HG03432 (cell line): ENCODE results near the gene MGME1.
"Not testable (repeated sequence)": the region's sequence is repeated elsewhere in the genome, so short reads cannot be mapped to it uniquely, and the experiment has no call there.

Experiments
- ATAC-seq: cut with Tn5 transposase; IDR thresholded peaks from one replicate; pipeline ENCODE4 v1.9.1; 2021; ENCODE audit warnings: mild to moderate bottlenecking, moderate library complexity; ENCODE audit not compliant: unreplicated experiment

MGME1 gene

DNA sequence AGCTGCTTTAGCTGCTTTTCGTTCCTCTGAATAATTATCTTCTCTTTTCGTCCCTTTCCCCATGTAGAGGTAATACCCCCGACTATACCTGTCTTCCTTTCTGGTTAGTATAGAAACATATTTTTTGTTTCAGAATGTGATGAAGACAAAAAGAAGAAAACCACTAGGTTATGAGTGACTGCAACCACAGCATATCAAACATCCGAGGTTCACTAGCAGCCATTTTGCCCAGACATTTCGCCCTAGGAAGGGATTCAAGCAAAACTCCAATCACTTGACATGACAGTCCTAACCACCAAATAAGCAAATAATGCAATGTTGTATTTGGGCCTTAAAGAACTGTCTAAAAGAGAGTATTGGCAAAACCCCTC, 9.6 kb upstream of the MGME1 start:
- peak; percentile 35 for ATAC-seq

DNA sequence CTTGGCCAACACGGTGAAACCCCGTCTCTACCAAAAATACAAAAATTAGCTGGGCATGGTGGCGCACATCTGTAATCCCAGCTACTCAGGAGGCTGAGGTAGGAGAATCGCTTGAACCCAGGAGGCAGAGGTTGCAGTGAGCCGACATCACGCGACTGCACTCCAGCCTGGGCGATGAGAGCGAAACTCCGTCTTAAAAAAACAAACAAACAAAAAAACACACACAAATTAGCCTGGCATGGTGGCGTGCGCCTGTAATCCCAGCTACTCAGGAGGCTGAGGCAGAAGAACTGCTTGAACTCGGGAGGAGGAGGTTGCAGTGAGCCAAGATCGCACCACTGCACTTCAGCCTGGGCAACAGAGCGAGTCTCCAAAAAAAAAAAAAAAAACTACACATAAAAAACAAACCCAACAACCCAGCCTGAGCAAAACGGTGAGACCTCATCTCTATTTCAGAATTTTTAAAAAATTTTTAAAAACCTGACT, 8.4 kb upstream of the MGME1 start:
- not testable (repeated sequence) for ATAC-seq

DNA sequence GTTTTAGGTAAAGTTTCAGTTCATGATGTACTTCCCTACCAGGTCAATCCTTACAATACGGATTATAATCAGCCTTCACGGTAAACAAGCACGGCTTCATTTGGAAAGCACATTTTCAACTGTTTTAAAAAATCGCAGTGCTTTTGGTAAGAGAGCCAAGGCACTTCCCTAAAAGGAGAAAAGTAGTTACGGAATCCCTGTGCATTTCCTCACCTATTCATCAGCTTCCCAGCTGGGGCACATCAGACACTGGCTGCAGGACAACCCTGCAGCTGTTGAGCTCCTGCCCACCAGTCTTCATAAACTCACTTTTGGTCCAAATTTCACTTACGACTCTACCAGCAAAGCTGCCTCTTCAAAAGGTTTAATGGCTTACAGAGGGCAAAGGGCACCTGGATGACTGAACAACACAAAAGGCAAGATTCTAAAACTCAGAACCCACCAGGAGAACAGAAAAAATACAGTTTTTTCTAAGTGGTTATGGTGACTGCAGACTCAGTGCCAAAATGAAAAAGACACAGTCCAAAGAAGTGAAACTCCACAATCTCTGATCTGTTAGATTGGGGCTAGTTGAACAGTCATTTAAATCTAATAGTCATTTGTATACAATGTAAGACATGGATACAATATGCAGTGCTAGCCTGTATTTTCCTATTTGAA, 7.8 kb upstream of the MGME1 start:
- peak; percentile 27 for ATAC-seq

DNA sequence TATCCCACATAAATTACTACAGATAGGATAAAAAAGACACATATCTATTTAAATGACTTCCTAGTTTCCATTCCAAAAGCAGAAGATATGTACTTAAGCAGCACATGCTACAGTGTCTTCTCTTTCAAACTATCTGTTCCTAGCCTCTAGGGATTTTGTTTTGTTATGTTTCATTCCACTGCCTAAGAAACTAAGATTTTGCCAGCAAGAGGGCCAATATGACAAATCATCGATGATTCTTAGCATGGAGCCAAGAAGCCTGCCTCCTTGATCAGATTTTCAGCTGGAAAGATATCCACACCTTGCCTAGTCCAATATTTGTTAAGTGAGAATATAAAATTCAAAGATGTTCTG, 7.3 kb upstream of the MGME1 start:
- ATAC-seq: no peak

DNA sequence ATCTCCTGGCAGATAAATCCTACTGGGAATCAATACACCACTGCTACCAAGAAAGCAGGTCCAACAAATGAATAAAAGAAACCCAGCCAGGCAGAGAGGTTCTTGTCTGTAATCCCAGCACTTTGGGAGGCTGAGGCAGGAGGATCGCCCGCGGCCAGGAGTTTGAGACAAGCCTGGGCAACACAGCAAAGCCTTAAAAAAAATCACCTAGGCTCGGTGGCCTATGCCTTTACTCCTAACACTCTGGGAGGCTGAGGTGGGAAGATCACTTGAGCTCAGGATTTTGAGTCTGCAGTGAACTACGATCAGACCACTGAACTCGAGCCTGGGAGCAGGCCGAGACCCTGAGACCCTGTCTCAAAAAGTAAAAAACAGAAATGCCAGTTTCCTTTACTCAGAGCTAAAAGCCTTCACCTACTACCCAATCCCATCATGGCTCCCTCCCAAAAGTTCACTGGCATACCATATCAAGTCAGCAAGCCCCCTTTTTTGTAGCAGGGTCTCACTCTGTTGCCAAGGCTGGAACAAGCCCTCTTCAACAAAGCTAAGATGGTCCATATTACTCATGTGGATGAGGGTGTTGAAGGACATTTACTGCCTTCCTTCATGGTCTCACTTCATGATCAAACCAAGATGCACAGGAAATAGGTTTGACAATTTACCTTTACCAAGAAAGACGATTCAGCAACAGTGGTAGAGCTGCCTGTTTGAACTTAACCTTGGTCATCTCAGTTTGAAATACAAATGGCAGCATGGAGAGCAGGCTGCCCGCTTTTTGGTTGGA, 5.5 kb upstream of the MGME1 start:
- ATAC-seq: no peak

DNA sequence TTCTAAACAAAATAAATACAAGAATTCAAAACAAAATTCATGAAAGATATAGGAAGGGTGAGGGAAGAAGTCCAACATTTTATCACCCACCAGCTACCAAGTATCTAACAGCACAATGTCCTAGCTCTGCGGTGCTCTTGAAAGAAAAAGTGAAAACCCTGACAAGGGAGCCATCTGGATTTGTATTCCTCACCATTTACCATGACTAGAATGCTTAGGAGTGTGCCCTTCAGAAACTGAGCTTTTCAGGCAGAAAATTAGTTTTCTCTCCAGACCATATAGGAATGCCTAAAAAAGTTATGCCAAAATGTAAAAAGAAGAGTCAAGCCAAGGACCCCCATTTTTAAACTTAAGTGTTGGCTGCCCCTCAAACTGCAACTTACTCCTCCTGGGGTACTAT, 4.7 kb upstream of the MGME1 start:
- ATAC-seq: no peak

DNA sequence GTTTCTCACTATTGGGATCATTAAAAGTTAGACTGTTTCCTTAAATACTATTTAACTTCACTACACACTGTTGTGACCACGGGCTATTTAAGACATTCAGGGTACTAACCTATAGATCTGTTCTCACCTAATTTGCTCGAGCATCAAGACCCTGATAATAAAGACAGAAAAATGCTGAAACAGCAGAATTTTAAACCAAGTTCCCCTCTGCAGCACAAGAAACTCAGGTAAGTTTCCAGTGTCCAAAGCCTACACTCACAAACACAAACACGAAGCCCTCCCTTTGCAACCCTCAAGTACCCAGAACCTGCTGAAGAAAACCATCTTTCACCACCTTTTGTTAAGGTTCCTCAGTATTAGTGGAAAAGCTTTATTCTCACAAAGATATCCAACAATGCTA, 4.2 kb upstream of the MGME1 start:
- ATAC-seq: no peak

DNA sequence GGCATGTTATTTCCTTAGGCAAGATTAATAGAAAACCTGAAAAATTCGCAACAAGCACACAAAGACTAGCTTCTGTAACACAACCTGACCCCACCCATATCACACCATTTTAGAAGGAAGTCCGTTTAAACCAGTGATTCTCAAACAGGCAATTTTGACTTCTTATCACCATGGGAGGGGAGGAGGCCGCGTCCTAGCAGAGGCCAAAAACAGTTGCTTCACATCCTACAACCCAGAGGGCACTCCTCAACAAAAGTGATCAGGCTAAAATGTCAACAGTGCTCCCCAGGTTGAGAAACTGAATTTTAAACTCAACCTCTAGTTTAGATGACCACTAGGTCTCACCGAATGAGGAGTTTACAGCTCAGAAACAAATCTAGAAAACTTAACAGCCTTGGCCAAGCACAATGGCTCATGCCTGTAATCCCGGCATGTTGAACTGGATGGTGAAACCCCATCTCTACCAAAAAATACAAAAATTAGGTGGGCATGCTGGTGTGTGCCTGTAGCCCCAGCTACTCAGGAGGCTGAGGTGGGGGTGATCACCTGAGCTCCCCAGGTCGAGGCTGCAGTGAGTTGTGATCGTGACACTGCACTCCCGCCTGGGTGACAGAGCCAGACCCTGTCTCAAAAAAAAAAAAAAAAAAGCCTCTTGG, 3.6 kb upstream of the MGME1 start:
- ATAC-seq: no peak

DNA sequence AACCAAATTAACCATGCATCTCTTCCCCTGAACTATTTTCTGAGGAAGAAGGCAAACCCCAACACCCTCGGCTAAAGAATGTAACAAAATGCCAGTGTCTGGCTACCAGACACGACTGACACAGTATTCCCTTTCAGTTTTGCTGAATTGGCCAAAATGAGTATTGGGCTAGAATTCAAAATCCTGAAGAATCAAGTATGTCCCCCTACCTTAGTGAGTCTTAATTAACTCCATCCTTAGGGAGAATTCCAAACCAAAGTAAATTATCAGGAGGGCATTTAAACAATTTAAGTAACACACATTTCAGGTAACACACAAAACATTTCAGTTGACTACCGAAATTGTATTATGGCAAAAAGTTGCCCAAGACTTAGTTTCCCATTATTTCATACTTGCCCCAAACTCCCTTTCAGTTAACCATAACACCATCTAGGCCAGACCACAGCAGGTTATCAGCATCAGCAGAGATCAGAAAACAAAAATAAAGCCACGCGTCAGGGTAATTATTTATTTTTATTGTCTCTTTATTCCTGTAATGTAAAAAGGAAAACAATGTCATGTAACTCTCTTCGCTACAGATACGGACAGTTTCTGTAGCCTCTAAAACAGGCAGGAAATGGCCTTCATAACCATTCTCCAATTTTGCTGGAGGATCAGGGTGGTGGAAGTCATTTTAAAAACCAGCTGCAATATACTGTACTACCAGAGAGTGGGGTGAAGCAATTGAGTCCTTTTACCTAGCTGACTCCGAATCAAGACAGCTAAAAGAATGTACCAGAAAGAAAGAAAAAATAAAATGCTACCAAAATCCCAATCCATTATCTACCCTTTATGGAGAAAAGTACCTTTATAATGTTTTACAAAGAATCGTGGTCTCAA, 2.1 kb upstream of the MGME1 start:
- ATAC-seq: no peak

DNA sequence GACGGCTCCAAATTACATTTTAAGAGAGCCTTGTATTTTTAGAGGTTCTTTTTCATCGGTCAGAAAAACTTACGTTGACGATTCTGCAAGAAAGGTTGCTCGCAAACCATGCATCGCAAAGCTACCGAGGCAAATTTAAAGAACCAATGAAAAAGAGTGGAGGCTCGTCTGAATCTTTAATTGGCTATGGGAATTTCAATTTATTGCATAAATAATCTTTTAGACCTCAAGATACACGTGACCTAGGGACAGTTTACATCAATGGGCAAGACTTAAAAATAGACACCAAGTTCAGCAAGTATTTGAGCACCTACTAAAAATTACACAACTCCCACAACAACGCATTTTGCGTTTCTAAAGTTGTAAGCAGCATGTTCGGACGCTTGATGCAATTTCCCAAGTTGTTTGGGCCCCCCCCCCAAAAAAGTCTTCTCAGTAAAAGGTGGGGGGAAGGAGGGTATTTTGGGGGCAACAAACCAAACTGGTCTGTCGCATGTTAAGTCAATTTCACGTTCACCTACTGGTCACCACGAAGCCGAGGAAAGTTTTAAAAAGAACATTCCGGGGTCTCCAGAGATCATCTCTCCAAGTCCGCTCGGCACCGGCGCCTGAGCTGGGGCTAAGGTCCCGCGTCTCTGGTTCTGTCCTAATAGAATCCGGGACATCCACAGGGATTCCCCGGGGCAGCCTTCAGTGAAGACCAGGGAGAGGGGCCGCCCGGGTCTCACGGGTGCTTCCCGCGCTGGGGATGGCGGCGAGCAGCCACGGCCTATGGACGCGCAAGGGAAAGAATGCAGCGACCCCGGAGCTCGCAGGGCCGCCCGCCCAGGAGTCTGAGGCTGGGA, 1.1 kb upstream of the MGME1 start:
- peak; percentile 3 for ATAC-seq

DNA sequence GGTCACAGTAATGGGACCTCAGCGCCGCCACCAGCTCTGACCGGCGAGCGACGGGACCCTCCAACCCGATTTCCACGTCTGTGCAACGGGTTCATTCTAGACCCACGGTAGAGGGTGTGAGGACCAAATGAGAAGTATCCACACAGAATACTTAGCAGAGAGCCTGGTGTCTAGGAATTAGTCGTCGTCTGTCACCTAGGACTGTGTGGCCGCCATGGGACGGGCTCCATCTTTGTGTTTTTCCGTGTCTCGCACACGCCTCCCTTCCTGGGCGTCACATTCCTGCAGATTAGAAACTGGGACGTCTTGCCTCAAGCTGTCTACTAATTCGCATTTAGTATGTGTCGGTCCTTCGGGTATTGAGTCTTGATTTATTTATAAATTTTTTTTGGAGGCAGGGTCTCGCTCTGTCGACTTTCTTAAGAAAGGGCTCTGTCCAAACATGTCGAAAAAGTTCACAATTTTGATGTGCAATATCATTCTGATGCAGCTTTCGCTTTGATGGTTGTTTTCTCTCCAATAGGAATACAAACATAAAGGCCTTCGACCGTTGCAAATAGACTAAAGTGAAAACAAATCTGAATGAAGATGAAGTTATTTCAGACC, 563 bp downstream of the MGME1 start:
- peak; percentile 14 for ATAC-seq

DNA sequence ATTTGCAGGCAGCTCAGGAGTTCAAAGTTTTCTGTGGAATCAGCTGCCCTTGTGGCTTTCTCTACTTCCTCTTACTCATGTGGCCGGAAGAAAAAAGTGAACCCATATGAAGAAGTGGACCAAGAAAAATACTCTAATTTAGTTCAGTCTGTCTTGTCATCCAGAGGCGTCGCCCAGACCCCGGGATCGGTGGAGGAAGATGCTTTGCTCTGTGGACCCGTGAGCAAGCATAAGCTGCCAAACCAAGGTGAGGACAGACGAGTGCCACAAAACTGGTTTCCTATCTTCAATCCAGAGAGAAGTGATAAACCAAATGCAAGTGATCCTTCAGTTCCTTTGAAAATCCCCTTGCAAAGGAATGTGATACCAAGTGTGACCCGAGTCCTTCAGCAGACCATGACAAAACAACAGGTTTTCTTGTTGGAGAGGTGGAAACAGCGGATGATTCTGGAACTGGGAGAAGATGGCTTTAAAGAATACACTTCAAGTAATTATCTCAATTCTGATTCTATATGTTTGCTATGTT, 1.1 kb downstream of the MGME1 start:
- no peak for ATAC-seq

DNA sequence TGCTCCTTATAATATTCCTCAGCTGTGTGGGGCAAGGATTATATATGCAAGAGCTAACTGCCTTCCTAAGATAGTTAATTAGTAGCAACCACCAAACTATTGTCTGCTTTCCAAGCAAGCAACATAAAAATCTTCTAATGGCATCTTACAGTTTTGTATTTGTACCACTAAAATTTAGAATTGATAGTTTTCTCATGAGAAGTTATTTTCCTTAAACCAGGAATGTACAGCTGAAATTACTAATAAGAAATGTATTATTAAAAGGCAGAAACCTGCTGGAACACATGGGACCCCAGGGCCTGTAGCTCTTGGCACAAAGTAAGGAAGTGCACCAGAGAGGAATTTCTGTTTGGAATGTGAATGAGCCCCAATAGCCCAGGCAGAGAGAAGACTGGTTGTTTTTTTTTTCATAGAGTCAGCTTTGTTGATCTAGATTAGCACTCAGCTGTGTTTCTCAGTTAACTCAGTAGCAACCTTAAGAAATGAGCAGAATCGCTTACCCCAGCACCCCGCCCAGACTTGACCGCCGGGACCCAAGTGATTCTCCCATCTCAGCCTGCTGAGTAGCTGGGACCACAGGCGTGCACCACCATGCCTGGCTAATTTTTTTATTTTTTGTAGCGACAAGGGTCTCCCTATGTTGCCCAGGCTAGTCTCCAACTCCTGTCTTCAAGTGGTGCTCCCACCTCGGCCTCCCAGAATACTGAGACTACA, 2.6 kb downstream of the MGME1 start:
- ATAC-seq: no peak

DNA sequence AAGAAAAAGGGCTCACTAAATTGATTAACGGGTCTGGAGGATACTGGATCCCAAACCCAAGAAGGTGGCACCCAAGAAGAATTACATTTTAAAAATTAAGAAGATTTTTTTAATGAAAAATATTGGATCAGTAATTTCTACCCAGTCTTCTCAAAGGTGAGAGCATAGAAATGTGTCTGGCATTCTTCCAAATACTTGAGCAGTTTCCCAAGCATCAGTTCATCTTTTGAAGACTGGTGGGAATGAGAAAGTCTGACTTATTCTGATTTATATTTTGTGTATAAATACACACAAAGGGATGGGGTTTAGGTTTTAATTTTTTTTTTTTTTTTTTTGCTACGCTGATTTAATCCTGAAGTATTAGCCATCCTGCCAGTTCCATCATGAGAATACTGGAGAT, 3.3 kb downstream of the MGME1 start:
- ATAC-seq: no peak

DNA sequence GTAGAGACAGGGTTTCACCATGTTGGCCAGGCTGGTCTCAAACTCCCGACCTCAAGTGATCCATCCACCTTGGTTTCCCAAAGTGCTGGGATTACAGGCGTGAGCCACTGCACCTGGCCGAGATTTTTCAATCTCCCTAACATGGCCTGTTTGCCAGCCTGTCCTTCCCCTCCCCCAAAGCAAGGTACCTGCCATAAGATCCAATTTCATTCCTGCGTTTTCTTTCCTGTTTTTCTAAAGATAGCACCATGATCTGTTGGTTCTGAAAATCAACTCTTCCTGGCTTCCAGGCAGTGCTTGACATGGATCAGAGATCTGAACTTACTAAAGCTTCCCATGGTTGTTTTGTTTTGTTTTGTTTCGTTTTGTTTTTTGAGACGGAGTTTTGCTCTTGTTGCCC, 7.5 kb downstream of the MGME1 start:
- no peak for ATAC-seq

DNA sequence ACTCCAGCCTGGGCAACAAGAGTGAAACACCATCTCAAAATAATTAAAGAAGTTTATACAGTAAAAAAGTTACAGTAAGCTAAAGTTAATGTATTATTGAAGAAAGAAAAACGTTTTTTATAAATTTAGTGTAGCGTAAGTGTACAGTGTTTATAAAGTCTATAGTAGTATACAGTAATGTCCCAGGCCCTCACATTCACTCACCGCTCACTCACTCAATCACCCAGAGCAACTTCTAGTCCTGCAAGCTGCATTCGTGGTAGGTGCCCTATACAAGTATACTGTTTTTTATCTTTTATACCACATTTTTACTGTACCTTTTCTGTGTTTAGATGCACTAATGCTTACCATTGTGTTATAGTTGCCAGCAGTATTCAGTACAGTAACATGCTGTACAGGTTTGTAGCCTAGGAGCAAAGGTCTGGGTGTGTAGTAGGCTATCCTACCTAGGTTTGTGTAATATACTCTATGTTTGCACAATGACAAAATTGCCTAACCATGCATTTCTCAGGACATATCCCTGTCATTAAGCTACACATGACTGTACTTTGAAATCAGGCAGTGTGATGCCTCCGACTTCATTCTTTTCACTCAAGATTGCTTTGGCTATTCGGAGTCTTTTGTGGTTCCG, 16.7 kb downstream of the MGME1 start:
- no peak for ATAC-seq

DNA sequence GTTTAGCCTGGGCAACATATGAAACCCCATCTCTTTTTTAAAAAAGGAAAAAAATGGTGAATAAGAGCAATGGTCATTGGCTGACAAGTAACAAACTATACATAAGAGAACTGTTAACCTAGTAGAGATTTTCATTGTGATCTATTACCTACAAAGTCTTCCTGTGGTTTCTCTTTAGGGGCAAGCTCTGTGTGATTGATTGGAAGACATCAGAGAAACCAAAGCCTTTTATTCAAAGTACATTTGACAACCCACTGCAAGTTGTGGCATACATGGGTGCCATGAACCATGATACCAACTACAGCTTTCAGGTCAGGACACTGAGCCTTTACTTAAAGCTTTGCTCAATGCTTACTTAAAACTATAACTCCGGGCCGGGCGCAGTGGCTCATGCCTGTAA, 19.2 kb downstream of the MGME1 start:
- ATAC-seq: no peak

DNA sequence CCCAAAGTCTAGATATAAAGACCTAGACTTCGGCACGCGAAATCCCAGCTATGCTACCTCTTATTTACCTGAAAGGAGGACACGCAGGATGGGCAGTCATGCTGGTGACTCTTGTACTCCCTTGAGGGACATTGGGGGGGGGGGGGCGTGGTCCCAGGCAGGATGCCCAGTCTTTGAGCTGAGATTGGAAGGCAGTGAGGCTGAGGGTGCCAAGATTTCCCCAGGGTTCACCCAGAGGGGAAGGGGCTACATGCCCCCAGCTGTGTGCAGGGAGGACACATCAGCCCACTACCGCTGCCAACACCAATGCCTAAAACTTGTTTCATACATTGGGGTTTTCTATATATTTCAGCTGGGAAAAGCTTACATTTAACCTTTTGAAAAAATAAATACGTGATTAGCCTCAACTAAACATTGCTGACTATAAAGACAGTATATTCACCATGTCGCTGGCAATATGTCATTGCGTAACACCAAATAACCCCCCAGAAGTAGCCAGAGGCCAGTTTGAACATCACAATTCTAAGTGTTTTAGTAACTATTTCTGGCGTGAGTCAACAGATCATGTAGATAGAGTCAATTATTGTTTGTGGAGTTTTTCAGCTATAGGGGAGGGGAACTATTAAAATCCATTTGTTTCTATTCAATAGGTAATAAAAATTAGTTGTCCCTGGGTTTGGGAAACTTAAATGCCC, 21.6 kb downstream of the MGME1 start:
- no peak for ATAC-seq
